Keratinocyte (primary cell): ENCODE data around the gene S100A11.

Experiments used
- EZH2 ChIP-seq: IDR thresholded peaks from one replicate; pipeline ENCODE4 v1.6.1; 2012; ENCODE audit warnings: inconsistent platforms, mild to moderate bottlenecking, low read length, moderate library complexity
- TF ChIP-seq, protein P1 (sequence below), 3 experiments: IDR thresholded peaks in 1 of 3; conservative IDR thresholded peaks in 1 of 3; optimal IDR thresholded peaks in 1 of 3; 2 replicates in 2 of 3; 3 replicates in 1 of 3; pipeline versions ENCODE3 to v1.5.1; 2011; ENCODE audit warnings: low read length in 3 of 3, mild to moderate bottlenecking in 3 of 3, moderate library complexity in 2 of 3, control low read depth in 1 of 3, inconsistent platforms in 1 of 3; ENCODE audit not compliant: insufficient read depth in 2 of 3; ENCODE audit errors: extremely low read depth in 1 of 3

DNA sequence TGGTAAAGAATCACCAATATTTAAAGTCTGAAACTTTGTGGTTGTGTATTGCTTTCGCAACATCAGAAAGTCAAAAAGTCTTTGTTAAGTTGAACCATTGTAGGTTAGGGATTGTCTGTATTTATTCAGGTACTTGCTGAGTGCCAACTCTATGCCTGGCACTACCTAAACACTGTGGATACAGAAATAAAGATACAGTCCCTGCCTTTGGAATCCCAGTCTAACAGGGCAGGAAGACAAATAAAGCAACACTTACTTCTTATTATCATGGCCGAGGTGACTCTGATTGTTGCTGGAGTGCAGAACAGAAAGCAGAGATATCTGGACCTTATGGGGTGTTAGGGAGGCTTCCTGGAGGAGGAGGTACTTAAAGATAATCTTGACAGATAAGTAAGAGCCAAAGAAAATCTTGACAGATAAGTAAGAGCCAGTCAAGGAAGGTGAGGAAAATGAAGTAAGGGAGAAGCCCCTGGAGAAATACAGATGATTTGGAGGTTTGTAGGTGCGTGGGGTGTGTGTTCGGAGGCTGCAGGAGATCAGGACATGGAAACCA, 31.4 kb downstream of the S100A11 start:
- TF ChIP-seq, protein P1, sequence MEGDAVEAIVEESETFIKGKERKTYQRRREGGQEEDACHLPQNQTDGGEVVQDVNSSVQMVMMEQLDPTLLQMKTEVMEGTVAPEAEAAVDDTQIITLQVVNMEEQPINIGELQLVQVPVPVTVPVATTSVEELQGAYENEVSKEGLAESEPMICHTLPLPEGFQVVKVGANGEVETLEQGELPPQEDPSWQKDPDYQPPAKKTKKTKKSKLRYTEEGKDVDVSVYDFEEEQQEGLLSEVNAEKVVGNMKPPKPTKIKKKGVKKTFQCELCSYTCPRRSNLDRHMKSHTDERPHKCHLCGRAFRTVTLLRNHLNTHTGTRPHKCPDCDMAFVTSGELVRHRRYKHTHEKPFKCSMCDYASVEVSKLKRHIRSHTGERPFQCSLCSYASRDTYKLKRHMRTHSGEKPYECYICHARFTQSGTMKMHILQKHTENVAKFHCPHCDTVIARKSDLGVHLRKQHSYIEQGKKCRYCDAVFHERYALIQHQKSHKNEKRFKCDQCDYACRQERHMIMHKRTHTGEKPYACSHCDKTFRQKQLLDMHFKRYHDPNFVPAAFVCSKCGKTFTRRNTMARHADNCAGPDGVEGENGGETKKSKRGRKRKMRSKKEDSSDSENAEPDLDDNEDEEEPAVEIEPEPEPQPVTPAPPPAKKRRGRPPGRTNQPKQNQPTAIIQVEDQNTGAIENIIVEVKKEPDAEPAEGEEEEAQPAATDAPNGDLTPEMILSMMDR (optimal IDR thresholded peaks at IDR 0.05 in 1 of 3, IDR thresholded peaks at IDR 0.05 in 1 of 3, conservative IDR thresholded peaks at IDR 0.05 in 1 of 3; ENCODE audit: extremely low read depth in 1 of 3, insufficient read depth in 2 of 3, low read length in 3 of 3) = no peak
- TF ChIP-seq EZH2 = no peak
